DMS53 (cell line): Measurements from ENCODE around the gene ESPNL.

Source experiments
- DNase-seq: peaks from one replicate; lab custom pipeline; 2025; lab: John Stamatoyannopoulos, UW

The ESPNL gene

GRCh38 chr2:238128061-238128440, 27.9 kb downstream of the ESPNL start:
- no peak for DNase-seq

GRCh38 chr2:238128534-238129001, 28.4 kb downstream of the ESPNL start:
- no peak for DNase-seq

GRCh38 chr2:238129166-238130010, 29.2 kb downstream of the ESPNL start:
- DNase-seq, result no peak

- no peak for DNase-seq
Observed at GRCh38 chr2:238130111-238130695, 30.1 kb downstream of the ESPNL start.

GRCh38 chr2:238130696-238131628, 30.8 kb downstream of the ESPNL start:
- peak; percentile 95 for DNase-seq

- DNase-seq, result no peak
Observed at GRCh38 chr2:238131761-238132462, 31.8 kb downstream of the ESPNL start.

GRCh38 chr2:238132463-238133450, 32.6 kb downstream of the ESPNL start:
- no peak for DNase-seq

GRCh38 chr2:238133499-238134392, 33.6 kb downstream of the ESPNL start:
- peak; percentile 48 for DNase-seq

GRCh38 chr2:238134393-238134785, 34.2 kb downstream of the ESPNL start:
- DNase-seq, result no peak

- DNase-seq, result no peak
Observed at GRCh38 chr2:238135601-238136150, 35.5 kb downstream of the ESPNL start.

- DNase-seq, result peak; percentile 70
Observed at GRCh38 chr2:238136820-238137537, 36.8 kb downstream of the ESPNL start.

GRCh38 chr2:238137885-238138284, 37.7 kb downstream of the ESPNL start:
- DNase-seq, result no peak

GRCh38 chr2:238138331-238139195, 38.4 kb downstream of the ESPNL start, which contains the start of gene KLHL30:
KLHL30 (plus strand) TSS chr2:238138668; CDS start chr2:238140755, 2,087 bp downstream.
- DNase-seq, result no peak

- peak; percentile 80 for DNase-seq
Observed at GRCh38 chr2:238139196-238140039, 39.3 kb downstream of the ESPNL start.

- no peak for DNase-seq
Observed at GRCh38 chr2:238140040-238140439, 39.9 kb downstream of the ESPNL start.
